PFSK-1 (cell line): ENCODE results near the gene LVRN.

ENCODE experiments used
- POLR2AphosphoS5 ChIP-seq: IDR thresholded peaks from 2 replicates; pipeline ENCODE4 v1.6.1; 2012; ENCODE audit warnings: low read depth, mild to moderate bottlenecking, control low read depth, low read length, moderate library complexity
- TF ChIP-seq, protein P1 (sequence below), 2 experiments: IDR thresholded peaks; 2 replicates each; pipeline versions ENCODE4 v1.6.1 to v1.8.0; 2011 to 2012; ENCODE audit warnings: low read depth in 2 of 2, low read length in 2 of 2, control low read depth in 1 of 2, inconsistent platforms in 1 of 2, mild to moderate bottlenecking in 1 of 2, moderate library complexity in 1 of 2; ENCODE audit not compliant: insufficient read depth in 1 of 2

- TF ChIP-seq POLR2AphosphoS5, result no peak
- TF ChIP-seq, protein P1, sequence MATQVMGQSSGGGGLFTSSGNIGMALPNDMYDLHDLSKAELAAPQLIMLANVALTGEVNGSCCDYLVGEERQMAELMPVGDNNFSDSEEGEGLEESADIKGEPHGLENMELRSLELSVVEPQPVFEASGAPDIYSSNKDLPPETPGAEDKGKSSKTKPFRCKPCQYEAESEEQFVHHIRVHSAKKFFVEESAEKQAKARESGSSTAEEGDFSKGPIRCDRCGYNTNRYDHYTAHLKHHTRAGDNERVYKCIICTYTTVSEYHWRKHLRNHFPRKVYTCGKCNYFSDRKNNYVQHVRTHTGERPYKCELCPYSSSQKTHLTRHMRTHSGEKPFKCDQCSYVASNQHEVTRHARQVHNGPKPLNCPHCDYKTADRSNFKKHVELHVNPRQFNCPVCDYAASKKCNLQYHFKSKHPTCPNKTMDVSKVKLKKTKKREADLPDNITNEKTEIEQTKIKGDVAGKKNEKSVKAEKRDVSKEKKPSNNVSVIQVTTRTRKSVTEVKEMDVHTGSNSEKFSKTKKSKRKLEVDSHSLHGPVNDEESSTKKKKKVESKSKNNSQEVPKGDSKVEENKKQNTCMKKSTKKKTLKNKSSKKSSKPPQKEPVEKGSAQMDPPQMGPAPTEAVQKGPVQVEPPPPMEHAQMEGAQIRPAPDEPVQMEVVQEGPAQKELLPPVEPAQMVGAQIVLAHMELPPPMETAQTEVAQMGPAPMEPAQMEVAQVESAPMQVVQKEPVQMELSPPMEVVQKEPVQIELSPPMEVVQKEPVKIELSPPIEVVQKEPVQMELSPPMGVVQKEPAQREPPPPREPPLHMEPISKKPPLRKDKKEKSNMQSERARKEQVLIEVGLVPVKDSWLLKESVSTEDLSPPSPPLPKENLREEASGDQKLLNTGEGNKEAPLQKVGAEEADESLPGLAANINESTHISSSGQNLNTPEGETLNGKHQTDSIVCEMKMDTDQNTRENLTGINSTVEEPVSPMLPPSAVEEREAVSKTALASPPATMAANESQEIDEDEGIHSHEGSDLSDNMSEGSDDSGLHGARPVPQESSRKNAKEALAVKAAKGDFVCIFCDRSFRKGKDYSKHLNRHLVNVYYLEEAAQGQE (IDR thresholded peaks at IDR 0.05; ENCODE audit: insufficient read depth in 1 of 2, low read depth in 2 of 2, low read length in 2 of 2), result no peak
These were observed at the start of gene LVRN for GRCh38 chr5:115962239-115962564.
